Liver (tissue), 9 donors: ENCODE measurements around the gene SPTBN1. TPM values are rescaled to one million over a fixed set of nuclear protein-coding genes. Genes with fewer than 3 reads are reported as not detected.

ENCODE experiments used
- DNase-seq: peaks from one replicate; pipeline ENCODE4 v3.0.0-alpha.2; 2017; ENCODE audit warnings: low spot score
- H3K27ac ChIP-seq, 2 donors: one replicate each; pipeline ENCODE4 v1.7.0; 2013; ENCODE audit warnings: inconsistent platforms in 2 of 2, low read length in 2 of 2, control low read depth in 1 of 2, low read depth in 1 of 2, mild to moderate bottlenecking in 1 of 2
- H3K27me3 ChIP-seq, 4 donors: one replicate each; pipeline versions ENCODE4 v1.6.1 to v1.7.0; 2013; ENCODE audit warnings: low read length in 3 of 4, inconsistent platforms in 1 of 4, mild to moderate bottlenecking in 1 of 4, moderate library complexity in 1 of 4; ENCODE audit not compliant: control insufficient read depth in 4 of 4, insufficient read depth in 4 of 4
- H3K36me3 ChIP-seq, 4 donors: one replicate each; pipeline versions ENCODE4 v1.6.1 to v1.7.0; 2013; ENCODE audit warnings: low read length in 3 of 4, mild to moderate bottlenecking in 3 of 4, low read depth in 1 of 4, moderate library complexity in 1 of 4; ENCODE audit not compliant: control insufficient read depth in 4 of 4, insufficient read depth in 3 of 4
- H3K4me1 ChIP-seq, 4 donors: one replicate each; pipeline versions ENCODE4 v1.6.1 to v1.7.0; 2013; ENCODE audit warnings: low read length in 3 of 4, mild to moderate bottlenecking in 3 of 4, moderate library complexity in 1 of 4; ENCODE audit not compliant: control insufficient read depth in 4 of 4, insufficient read depth in 4 of 4
- H3K4me3 ChIP-seq, 3 donors: one replicate each; pipeline versions ENCODE4 v1.6.1 to v1.7.0; 2013; ENCODE audit warnings: low read length in 3 of 3, control low read depth in 1 of 3, low read depth in 1 of 3, mild to moderate bottlenecking in 1 of 3
- H3K9ac ChIP-seq, 2 donors: one replicate each; pipeline ENCODE4 v1.7.0; 2013; ENCODE audit warnings: low read length in 2 of 2, mild to moderate bottlenecking in 2 of 2, moderate library complexity in 2 of 2, control low read depth in 1 of 2, low read depth in 1 of 2
- H3K9me3 ChIP-seq, 4 donors: one replicate each; pipeline versions ENCODE4 v1.6.1 to v1.7.0; 2013; ENCODE audit warnings: low read length in 3 of 4; ENCODE audit not compliant: control insufficient read depth in 4 of 4
- ATF3 ChIP-seq: IDR thresholded peaks from 2 replicates; pipeline ENCODE4 v1.6.1; 2016; ENCODE audit warnings: antibody characterized with exemption
- FOXA2 ChIP-seq: IDR thresholded peaks from 2 replicates; pipeline ENCODE4 v1.6.1; 2016; ENCODE audit warnings: antibody characterized with exemption
- GABPA ChIP-seq, 2 donors: IDR thresholded peaks in 1 of 2; conservative IDR thresholded peaks in 1 of 2; 2 replicates each; pipeline ENCODE4 v1.6.1; 2016; ENCODE audit warnings: antibody characterized with exemption in 2 of 2, mild to moderate bottlenecking in 1 of 2, moderate library complexity in 1 of 2
- HNF4G ChIP-seq: IDR thresholded peaks from 2 replicates; pipeline ENCODE4 v1.6.1; 2016; ENCODE audit warnings: antibody characterized with exemption
- JUND ChIP-seq, 2 donors: IDR thresholded peaks; 2 replicates each; pipeline ENCODE4 v1.6.1; 2016; ENCODE audit warnings: antibody characterized with exemption in 2 of 2
- MAX ChIP-seq: IDR thresholded peaks from 2 replicates; pipeline ENCODE4 v1.6.1; 2016; ENCODE audit warnings: antibody characterized with exemption
- RAD21 ChIP-seq, 2 donors: IDR thresholded peaks; 2 replicates each; pipeline ENCODE4 v1.6.1; 2016; ENCODE audit warnings: antibody characterized with exemption in 2 of 2, mild to moderate bottlenecking in 2 of 2
- REST ChIP-seq: IDR thresholded peaks from 2 replicates; pipeline ENCODE4 v1.6.1; 2016; ENCODE audit warnings: antibody characterized with exemption, mild to moderate bottlenecking
- SP1 ChIP-seq: IDR thresholded peaks from 2 replicates; pipeline ENCODE4 v1.6.1; 2018; ENCODE audit warnings: antibody characterized with exemption, mild to moderate bottlenecking
- TAF1 ChIP-seq: conservative IDR thresholded peaks from 2 replicates; pipeline ENCODE4 v1.6.1; 2016; ENCODE audit warnings: antibody characterized with exemption, mild to moderate bottlenecking
- ZBTB33 ChIP-seq: IDR thresholded peaks from 2 replicates; pipeline ENCODE4 v1.6.1; 2016; ENCODE audit warnings: antibody characterized with exemption
- WGBS: extraction: QIAGEN DNeasy Blood & Tissue Kit; methylation state at CpG from one replicate; pipeline ENCODE4 v1.1.7; 2013; 5-methylcytosine and 5-hydroxymethylcytosine counted together
- polyA plus RNA-seq, 2 donors: library from polyadenylated mRNA; stranded (reverse) in 1 of 2; unstranded in 1 of 2; fragments of 200-250 nt in 1 of 2; fragments of >200 nt in 1 of 2; fragmentation: Nextera tagmentation in 1 of 2; extraction: Ambion mirVana in 1 of 2; gene quantifications; one replicate each; pipeline versions ENCODE4 v1.2.1 to v1.2.3, GENCODE V29; 2013 to 2015
- total RNA-seq, 2 donors: library from RNA; depleted of rRNA; stranded (reverse); fragments of >200 nt; gene quantifications; one replicate each; pipeline ENCODE4 v1.2.3, GENCODE V29; 2014
- donor health status: healthy.
- donor health status: healthy.
- donor health status: healthy.
- donor health status: healthy.
- donor health status: healthy.

The SPTBN1 gene
- total and polyA plus RNA-seq, 4 donors, result 44.8 to 191 (median 75.9) TPM

GRCh38 chr2:54635554-54636152 is 179.5 kb downstream of the SPTBN1 start:
- no peaks in the 10 kb centered on the region for H3K9me3 ChIP-seq
- H3K36me3 ChIP-seq, result peaks cover 3 to 53% (median 38%) of the 10 kb centered on the region in 4 donors
- H3K4me1 ChIP-seq, result peaks cover 14 to 79% (median 61%) of the 10 kb centered on the region in 4 donors
- WGBS, result 75% methylated on average over 3 of the region's 3 CpGs
- no peak overlapping the region for H3K4me3 ChIP-seq
- DNase-seq, result no peak
- TF ChIP-seq ZBTB33, result no peak
- no peak for TF ChIP-seq MAX
- no peak for TF ChIP-seq HNF4G
- TF ChIP-seq TAF1, result no peak
- TF ChIP-seq SP1, result no peak
- H3K9ac ChIP-seq, result no peak overlapping the region
- H3K27me3 ChIP-seq, result no peaks in the 10 kb centered on the region
- H3K27ac ChIP-seq, result peak overlapping the region; percentile 87 to 92

GRCh38 chr2:54636415-54637139 is 180.4 kb downstream of the SPTBN1 start:
- H3K27ac ChIP-seq, result peak overlapping the region in 1 of 2 donors; percentile 15
- 71% methylated on average over 9 of the region's 9 CpGs for WGBS
- no peaks in the 10 kb centered on the region for H3K27me3 ChIP-seq
- H3K4me3 ChIP-seq, result no peak overlapping the region
- DNase-seq, result no peak
- TF ChIP-seq RAD21 (IDR thresholded peaks at IDR 0.05) (peak in 1 of 2 donors; percentile 10), ZBTB33 (no peak), JUND (IDR thresholded peaks at IDR 0.05) (no peak), FOXA2 (no peak), ATF3 (no peak), REST (no peak), GABPA (IDR thresholded peaks at IDR 0.05 in 1 of 2, conservative IDR thresholded peaks at IDR 0.05 in 1 of 2) (no peak)
- H3K9me3 ChIP-seq, result no peaks in the 10 kb centered on the region
- H3K36me3 ChIP-seq, result peaks cover 3 to 44% (median 32%) of the 10 kb centered on the region in 4 donors
- H3K4me1 ChIP-seq, result peaks cover 7 to 78% (median 61%) of the 10 kb centered on the region in 4 donors
- H3K9ac ChIP-seq, result no peak overlapping the region
